GM18502 (cell line): ENCODE results near the gene SCAPER.

Experiments
- ATAC-seq: cut with Tn5 transposase; IDR thresholded peaks from one replicate; pipeline ENCODE4 v1.9.1; 2021; ENCODE audit warnings: mild to moderate bottlenecking; ENCODE audit not compliant: unreplicated experiment, poor library complexity

SCAPER gene

DNA sequence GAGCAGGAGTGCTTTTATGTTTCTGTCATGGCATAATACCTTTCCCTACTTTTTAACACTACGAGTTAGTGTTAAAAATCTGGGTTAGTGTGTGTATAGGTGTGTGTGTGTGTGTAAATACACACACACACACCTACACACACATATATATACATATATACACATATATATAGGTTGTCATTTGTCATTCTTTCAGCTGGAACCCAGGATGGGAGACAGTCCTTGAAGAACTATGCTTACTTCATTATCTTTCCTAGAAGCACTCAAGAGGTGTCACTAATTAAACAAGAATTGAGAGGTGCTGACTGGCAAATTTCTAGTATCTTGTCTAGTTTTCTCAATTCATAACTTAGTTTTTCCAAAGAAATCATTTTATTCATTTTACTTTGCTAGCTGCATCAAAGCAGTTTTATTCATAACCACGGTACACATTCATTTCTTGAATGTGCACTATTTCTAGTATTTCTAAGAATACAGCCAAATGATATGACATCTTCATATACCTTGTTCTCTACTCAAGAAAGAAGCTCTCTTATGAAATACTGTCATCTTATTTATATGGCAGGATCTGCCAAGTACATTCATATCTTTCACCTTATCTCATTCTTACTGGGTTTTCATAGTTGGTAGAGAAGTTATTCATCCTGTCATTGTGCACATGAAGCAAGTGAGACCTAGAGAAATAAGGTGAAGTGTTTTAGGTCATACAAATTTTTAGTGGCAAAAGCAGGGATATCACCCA is 522.0 kb downstream of the SCAPER start:
- ATAC-seq: no peak

GRCh38 chr15:76381366-76381765 is 523.8 kb downstream of the SCAPER start:
- ATAC-seq: no peak

DNA sequence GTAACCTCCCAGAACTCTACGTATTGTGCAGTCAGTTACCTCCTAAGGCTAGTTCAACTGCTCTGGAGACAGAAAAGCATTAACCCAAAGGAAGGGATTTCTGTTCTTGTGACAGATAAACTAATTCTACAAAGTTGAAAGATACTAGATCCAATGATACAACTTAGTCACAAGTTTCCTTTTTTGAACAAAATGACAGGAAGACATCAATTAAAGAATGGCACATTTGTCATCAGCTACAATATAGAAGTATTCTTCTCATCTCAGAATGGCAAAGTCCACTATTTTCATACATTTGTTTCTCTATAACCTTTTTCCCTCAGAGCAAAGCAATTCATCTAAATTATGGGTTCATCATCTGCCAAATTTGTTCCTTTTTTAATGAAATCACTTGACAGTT is 524.9 kb downstream of the SCAPER start:
- ATAC-seq: no peak

DNA sequence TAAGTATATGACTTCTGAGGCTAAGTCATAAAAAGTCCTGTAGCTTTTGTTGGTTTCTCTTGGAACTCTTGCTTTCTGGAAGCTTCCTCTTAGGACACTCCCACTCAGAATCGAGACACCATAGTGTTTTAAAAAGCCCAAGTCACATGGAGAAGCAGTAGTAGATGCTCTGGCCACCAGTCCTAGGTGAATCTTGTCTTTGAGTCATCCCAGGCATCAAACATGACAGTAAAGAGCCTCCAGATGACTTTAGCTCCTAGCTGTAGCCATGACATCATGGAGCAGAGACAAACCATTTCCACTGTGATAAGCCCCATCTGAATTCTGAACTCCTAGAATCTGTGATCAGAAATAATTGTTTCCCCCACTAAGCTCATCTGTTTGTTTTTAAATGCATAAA is 526.4 kb downstream of the SCAPER start:
- no peak for ATAC-seq

- no peak for ATAC-seq
These were observed 527.4 kb downstream of the SCAPER start for GRCh38 chr15:76377751-76378150.

DNA sequence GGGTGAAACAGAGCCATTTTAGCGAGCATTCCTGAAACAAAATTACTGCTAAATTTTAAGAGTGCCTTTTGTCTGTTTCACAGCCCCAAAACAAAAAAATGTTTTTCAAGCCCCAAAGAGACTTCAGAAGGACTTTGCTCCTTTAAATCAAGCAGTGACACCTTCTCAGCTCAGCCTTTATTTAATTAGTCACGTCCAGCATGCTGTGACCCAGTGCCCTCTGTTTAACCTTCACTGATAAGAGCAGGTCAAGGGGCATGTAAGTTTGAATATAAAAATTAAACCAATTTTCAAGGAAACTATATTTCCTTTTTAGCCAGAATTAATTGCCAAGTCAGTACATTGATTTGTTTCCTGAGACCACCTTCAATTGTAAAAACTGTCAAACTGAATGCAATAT is 527.9 kb downstream of the SCAPER start:
- no peak for ATAC-seq

DNA sequence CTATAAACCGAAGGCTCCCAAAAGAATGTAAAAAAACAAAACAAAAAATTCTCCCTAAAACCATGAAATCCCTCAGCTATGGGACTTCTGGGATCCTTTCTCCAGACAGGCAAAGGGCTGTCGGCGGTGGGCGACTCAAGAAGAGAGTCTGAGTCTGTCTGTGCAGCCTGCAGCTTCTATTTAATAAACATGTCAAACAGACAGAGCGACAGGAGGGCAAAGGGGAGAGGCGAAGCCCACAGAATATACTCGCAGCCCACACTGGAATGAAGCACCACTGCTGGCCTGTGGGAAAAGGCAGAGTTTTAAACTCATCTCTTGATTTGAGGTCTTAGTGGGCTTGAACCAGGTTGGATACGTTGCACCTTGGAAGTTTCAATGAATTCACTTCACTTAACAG is 528.3 kb downstream of the SCAPER start:
- no peak for ATAC-seq

GRCh38 chr15:76376029-76376428 is 529.1 kb downstream of the SCAPER start:
- ATAC-seq: no peak

GRCh38 chr15:76368122-76368621 is 537.0 kb downstream of the SCAPER start:
- ATAC-seq: no peak

DNA sequence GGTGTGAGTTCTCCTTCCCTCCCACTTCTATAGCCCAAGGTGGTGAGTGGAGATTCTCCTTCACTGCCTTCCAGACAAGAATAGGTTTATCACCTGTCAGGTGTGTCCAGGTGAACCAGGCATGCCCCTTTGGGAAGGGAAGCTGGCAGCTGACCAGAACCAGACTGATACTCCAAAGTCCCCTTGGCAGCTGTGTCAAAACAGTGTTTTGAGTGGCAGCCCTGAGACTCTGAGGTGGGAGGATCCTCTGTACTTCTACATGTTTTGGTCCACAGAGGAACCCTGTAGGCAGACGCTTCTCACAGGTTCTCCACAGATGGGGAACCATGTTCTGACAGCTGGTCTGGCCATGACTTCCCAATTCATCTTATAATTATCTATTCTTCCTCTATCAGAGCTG is 538.4 kb downstream of the SCAPER start:
- ATAC-seq: no peak

GRCh38 chr15:76363251-76363650 is 541.9 kb downstream of the SCAPER start:
- ATAC-seq: no peak

DNA sequence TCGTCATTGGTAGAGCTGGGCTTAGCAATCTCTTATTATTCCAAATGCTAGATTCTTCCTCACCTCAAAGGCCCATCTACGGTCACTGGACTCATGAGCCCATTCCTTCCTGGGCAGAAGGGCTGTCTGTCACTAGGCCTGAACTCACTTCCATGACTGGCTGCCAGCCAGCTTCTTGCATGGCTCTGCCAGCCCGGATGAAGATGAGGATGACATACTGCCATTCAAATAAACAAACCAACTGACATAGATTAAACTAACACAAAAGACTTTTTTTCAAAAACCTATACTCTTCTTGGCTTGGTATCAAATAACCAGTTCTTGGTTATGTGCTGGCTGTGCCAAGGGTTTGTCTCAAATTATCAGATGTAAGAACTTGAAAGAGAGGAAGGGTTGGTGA is 544.7 kb downstream of the SCAPER start:
- no peak for ATAC-seq

DNA sequence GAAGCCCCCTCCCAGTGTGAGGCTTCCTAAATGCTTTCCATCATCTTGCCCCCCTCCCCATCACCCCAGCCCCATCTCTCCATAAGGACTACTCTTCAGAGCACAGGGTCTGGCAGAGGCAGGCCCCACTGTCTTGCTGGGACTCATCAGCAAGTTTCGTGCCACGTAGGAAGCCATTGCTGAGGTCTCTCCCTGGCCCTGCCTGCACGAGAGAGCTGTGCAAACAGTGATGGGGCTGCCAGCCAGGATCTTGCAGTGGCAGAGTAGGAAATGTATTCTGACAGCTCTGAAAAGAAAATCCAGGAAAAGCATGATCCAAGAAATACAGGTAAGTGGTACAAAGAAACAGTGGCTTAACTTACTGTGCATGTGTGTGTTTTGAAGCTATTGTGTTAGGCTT is 546.0 kb downstream of the SCAPER start:
- ATAC-seq: no peak

DNA sequence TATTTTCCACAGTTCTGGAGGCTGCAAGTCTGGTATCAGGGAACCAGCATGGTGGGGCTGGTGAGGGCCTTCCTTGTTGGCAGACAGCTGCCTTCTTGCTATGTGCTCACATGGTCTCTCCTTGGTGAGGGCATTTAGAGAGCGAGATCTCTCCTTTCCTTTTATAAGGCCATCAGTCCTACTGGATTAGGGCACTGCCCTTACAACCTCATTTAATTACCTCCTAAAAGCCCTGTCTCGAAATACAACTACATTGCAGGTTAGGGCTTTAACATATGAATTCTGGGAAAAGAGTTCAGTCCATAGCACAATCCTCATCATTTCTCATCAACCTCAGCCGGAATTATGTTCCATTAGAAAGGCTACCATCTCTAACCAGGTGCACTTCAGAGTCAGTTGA is 546.7 kb downstream of the SCAPER start:
- no peak for ATAC-seq

GRCh38 chr15:76354823-76355440 is 550.2 kb downstream of the SCAPER start:
- ATAC-seq: no peak

DNA sequence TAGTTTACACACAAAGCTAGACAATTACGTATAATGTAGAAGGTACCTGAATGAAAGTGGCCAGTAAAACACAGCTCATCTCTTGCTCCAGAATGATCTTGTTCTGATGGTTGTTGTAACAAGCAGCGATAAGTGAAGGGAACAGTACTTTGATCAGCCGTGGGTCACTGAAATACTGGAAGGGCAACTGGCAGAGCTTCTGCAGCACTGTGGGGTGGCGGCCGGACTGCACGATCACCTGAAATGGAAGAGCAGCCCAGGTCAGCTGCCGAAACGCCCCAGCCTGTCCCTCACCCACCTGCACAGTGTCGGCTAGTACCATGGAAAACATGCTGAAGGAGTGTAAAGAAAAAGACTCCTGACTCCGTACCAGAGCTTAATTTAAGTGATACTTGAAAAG is 551.2 kb downstream of the SCAPER start:
- no peak for ATAC-seq

GRCh38 chr15:76353023-76353577 is 552.0 kb downstream of the SCAPER start:
- ATAC-seq: no peak

- ATAC-seq: no peak
These were observed 555.7 kb downstream of the SCAPER start for GRCh38 chr15:76349301-76350070.

- no peak for ATAC-seq
These were observed 557.6 kb downstream of the SCAPER start for GRCh38 chr15:76347482-76348055.

- ATAC-seq: no peak
These were observed 558.3 kb downstream of the SCAPER start for GRCh38 chr15:76346669-76347481.
